GM12878 (cell line): ENCODE measurements around the gene TCF7. TPM values are rescaled to one million over a fixed set of nuclear protein-coding genes. Genes with fewer than 3 reads are reported as not detected.

Experiments used
- ATAC-seq: fragments of 200-7000 bp; cut with Tn5 transposase; 3 replicates; pipeline ENCODE4 v1.9.1; 2020; ENCODE audit warnings: mild to moderate bottlenecking, moderate library complexity
- BruUV-seq: library from RNA; stranded (reverse); fragments of 400-500 nt; replicated peaks from 2 replicates; lab custom pipeline; 2021; lab: Mats Ljungman, UMichigan
- CTCF ChIA-PET: fragments of 300-600 bp; sonication (Branson Sonifier 250); formaldehyde crosslinking; extraction: SDS; loops from one replicate; lab custom pipeline; 2021; ENCODE audit warnings: inconsistent platforms; lab: Yijun Ruan, JAX
- POLR2A ChIA-PET: fragments of 350-600 bp; formaldehyde crosslinking; extraction: SDS; loops from one replicate; lab custom pipeline; 2021; ENCODE audit warnings: inconsistent platforms; lab: Charles Lee
- RAD21 ChIA-PET: fragments of 300-600 bp; sonication (Branson Sonifier 250); formaldehyde crosslinking; loops from one replicate; lab custom pipeline; 2023; ENCODE audit warnings: antibody characterized with exemption; ENCODE audit not compliant: unreplicated experiment; lab: Charles Lee
- SMC1A ChIA-PET: fragments of 300-600 bp; sonication (Branson Sonifier 250); formaldehyde crosslinking; loops from one replicate; lab custom pipeline; 2023; ENCODE audit not compliant: unreplicated experiment, uncharacterized antibody; lab: Charles Lee
- DNase-seq: peaks from one replicate; pipeline ENCODE4 v3.0.0-alpha.2; 2011; ENCODE audit warnings: low read depth, low spot score
- FAIRE-seq: peaks from 3 replicates; lab custom pipeline; 2011; peaks lifted over from hg19 to GRCh38; lab: Jason Lieb, UNC
- H2AFZ ChIP-seq: 2 replicates; pipeline ENCODE4 v1.6.0; 2011; ENCODE audit warnings: low read depth, low read length, control low read depth; ENCODE audit not compliant: control insufficient read depth
- H3K27ac ChIP-seq: 2 replicates; pipeline ENCODE4 v1.5.1; 2011; ENCODE audit warnings: control low read depth; ENCODE audit not compliant: control insufficient read depth, insufficient read depth
- H3K27me3 ChIP-seq, 2 experiments: replicated peaks in 1 of 2; 2 replicates each; pipeline versions ENCODE4 v1.6.0 to v1.6.1; 2011; ENCODE audit warnings: low read length in 1 of 2; ENCODE audit not compliant: control insufficient read depth in 2 of 2, insufficient read depth in 2 of 2
- H3K36me3 ChIP-seq, 2 experiments: 2 replicates each; pipeline ENCODE4 v1.5.1; 2011; ENCODE audit warnings: low read length in 1 of 2; ENCODE audit not compliant: control insufficient read depth in 2 of 2, insufficient read depth in 2 of 2
- H3K4me1 ChIP-seq: 2 replicates; pipeline ENCODE4 v1.6.1; 2011; ENCODE audit warnings: mild to moderate bottlenecking, low read length, moderate library complexity, mixed read lengths; ENCODE audit not compliant: control insufficient read depth, insufficient read depth
- H3K4me2 ChIP-seq: 2 replicates; pipeline ENCODE4 v1.6.0; 2011; ENCODE audit warnings: control low read depth; ENCODE audit not compliant: control insufficient read depth, insufficient read depth
- H3K4me3 ChIP-seq: fragments of 200-600 bp; sonication (generic); 2 replicates; pipeline ENCODE4 v1.5.1; 2016
- H3K79me2 ChIP-seq: 2 replicates; pipeline ENCODE4 v1.6.0; 2011; ENCODE audit warnings: low read length; ENCODE audit not compliant: control insufficient read depth, insufficient read depth
- H3K9ac ChIP-seq: 2 replicates; pipeline ENCODE4 v1.8.0; 2011; ENCODE audit warnings: low read length, control low read depth, mixed read lengths; ENCODE audit not compliant: control insufficient read depth, insufficient read depth
- H3K9me3 ChIP-seq: replicated peaks from 3 replicates; pipeline ENCODE4 v1.5.1; 2011; ENCODE audit warnings: mild to moderate bottlenecking, low read length; ENCODE audit not compliant: control insufficient read depth, insufficient read depth
- H4K20me1 ChIP-seq: 2 replicates; pipeline ENCODE4 v1.6.0; 2011; ENCODE audit not compliant: control insufficient read depth, insufficient read depth
- ATF7 ChIP-seq: fragments of 450-650 bp; IDR thresholded peaks from 2 replicates; pipeline ENCODE4 v1.6.1; 2016; ENCODE audit warnings: low read depth, mild to moderate bottlenecking
- HSF1 ChIP-seq: fragments of 150-350 bp; IDR thresholded peaks from 2 replicates; pipeline ENCODE4 v1.6.1; 2014; ENCODE audit warnings: mild to moderate bottlenecking, low read depth, low read length
- IKZF1 ChIP-seq: fragments of 450-650 bp; conservative IDR thresholded peaks from 2 replicates; pipeline ENCODE4 v1.6.1; 2017; ENCODE audit warnings: antibody characterized with exemption, mild to moderate bottlenecking
- NRF1 ChIP-seq: conservative IDR thresholded peaks from 2 replicates; pipeline ENCODE4 v1.6.1; 2011; ENCODE audit warnings: mild to moderate bottlenecking, low read depth, low read length, improper control_type of control experiment
- PRDM15 ChIP-seq: fragments of 450-650 bp; formaldehyde crosslinking; IDR thresholded peaks from 2 replicates; pipeline ENCODE4 v1.4.0; 2020; ENCODE audit warnings: mild to moderate bottlenecking, moderate library complexity
- ZNF207 ChIP-seq: fragments of 450-650 bp; IDR thresholded peaks from 2 replicates; pipeline ENCODE4 v1.6.1; 2014; ENCODE audit warnings: antibody characterized with exemption, mild to moderate bottlenecking, borderline replicate concordance
- ZNF217 ChIP-seq: fragments of 450-650 bp; IDR thresholded peaks from 2 replicates; pipeline ENCODE4 v1.6.1; 2017; ENCODE audit warnings: antibody characterized with exemption, mild to moderate bottlenecking
- WGBS: methylation state at CpG from one replicate; pipeline ENCODE4 v1.1.6; 2016; ENCODE audit warnings: low lambda C conversion rate; ENCODE audit not compliant: insufficient replicate concordance, insufficient coverage; ENCODE audit errors: missing lambda C conversion rate; 5-methylcytosine and 5-hydroxymethylcytosine counted together
- in situ Hi-C: fragments of 300-500 bp; cut with MboI; formaldehyde crosslinking; loops from 9 replicates; pipeline ENCODE4 v1.14.3; 2018; ENCODE audit warnings: mixed read lengths
- intact Hi-C: fragments of 100-400 bp; cut with micrococcal nuclease; formaldehyde crosslinking; loops from one replicate; pipeline ENCODE4 v1.14.2; 2022; ENCODE audit not compliant: unreplicated experiment
- polyA plus RNA-seq, 11 experiments: library from polyadenylated mRNA; depleted of rRNA in 4 of 11; unstranded in 6 of 11; stranded (reverse) in 5 of 11; fragments of >200 nt; fragmentation: Nextera tagmentation in 4 of 11; fragmentation: Illumina TruSeq in 1 of 11; extraction: Ambion mirVana in 4 of 11; extraction: Trizol in 1 of 11; gene quantifications; 1 replicate in 1 of 11; 2 replicates in 10 of 11; pipeline versions ENCODE4 v1.2.1 to v1.2.3, GENCODE V29; 2011 to 2016; ENCODE audit warnings: inconsistent platforms in 2 of 11, missing spikeins in 2 of 11, low read depth in 1 of 11
- total RNA-seq, 4 experiments: library from RNA; depleted of rRNA in 3 of 4; stranded (reverse); fragments of >200 nt in 3 of 4; fragmentation: Illumina TruSeq in 1 of 4; extraction: Trizol in 1 of 4; gene quantifications; 2 replicates each; pipeline versions ENCODE4 v1.2.1 to v1.2.3, GENCODE V29; 2013 to 2021
- TF ChIP-seq, protein P1 (sequence below): IDR thresholded peaks from 2 replicates; pipeline ENCODE4 v1.6.1; 2012; ENCODE audit warnings: low read length, inconsistent platforms

TCF7 gene
- total and polyA plus RNA-seq, 10 of the 15 experiments (the other 5 are each of a cell fraction or from before 2014, with no cell fraction given) = 10.0 to 60.2 (median 23.6) TPM

DNA sequence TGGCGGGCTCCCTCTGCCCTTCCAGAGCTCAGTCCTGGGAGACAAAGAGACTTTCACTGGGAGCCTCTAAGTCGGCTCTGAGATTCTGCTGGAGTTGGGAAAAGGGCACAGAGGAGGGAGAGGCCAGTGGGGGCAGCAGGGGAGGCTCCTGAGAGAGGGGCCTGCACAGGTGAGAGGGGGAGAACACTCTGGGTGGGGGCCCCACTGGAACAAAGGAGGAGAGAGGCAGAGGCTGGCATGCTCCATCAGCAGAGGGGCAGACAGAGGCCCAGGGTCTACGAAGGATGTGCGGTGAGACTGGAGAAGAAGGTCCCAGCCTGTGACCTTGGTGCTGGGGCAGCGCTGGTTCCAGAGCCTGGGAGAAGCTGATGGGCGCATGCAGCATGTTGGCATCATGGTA is 8.9 kb downstream of the TCF7 start:
- WGBS = 82% methylated on average over 6 of the region's 6 CpGs
- intact Hi-C loops = no loop called here
- H3K27me3 ChIP-seq = no peaks in the 10 kb centered on the region
- SMC1A ChIA-PET = interaction anchor here (2.4 to 7.6 kb wide), 3 partner anchors 16 to 83 kb away, joined by 12 to 76 read pairs (median 14); no protein-coding TSS in a partner anchor
- no peak overlapping the region for H3K4me3 ChIP-seq
- no peak overlapping the region for H2AFZ ChIP-seq
- peaks cover 57% of the 10 kb centered on the region for H3K4me1 ChIP-seq
- no peak overlapping the region for H3K4me2 ChIP-seq
- DNase-seq (no peak), ATAC-seq (no peak), FAIRE-seq (no peak)
- no peak overlapping the region for H3K27ac ChIP-seq
- H3K36me3 ChIP-seq = peaks cover under 1 to 5% of the 10 kb centered on the region in 2 experiments; a peak in 3 of 4 replicates
- CTCF ChIA-PET = interaction anchor here (1.3 to 12.1 kb wide), 5 partner anchors 12 to 82 kb away, joined by 6 to 184 read pairs (median 76); no protein-coding TSS in a partner anchor
- BruUV-seq = no TSS peak
- POLR2A ChIA-PET = interaction anchor here (0.5 to 19.5 kb wide), 6 partner anchors 9 to 231 kb away, joined by 3 to 291 read pairs (median 5); partner anchors contain the start of genes PPP2CA and TCF7
- no peaks in the 10 kb centered on the region for H3K9me3 ChIP-seq
- peaks cover 12% of the 10 kb centered on the region for H3K79me2 ChIP-seq
- no peaks in the 10 kb centered on the region for H4K20me1 ChIP-seq
- H3K9ac ChIP-seq = no peak overlapping the region
- RAD21 ChIA-PET = interaction anchor here (0.6 to 8.7 kb wide), 4 partner anchors 10 to 52 kb away, joined by 3 to 128 read pairs (median 47); partner anchors contain the start of gene TCF7
- TF ChIP-seq, protein P1, sequence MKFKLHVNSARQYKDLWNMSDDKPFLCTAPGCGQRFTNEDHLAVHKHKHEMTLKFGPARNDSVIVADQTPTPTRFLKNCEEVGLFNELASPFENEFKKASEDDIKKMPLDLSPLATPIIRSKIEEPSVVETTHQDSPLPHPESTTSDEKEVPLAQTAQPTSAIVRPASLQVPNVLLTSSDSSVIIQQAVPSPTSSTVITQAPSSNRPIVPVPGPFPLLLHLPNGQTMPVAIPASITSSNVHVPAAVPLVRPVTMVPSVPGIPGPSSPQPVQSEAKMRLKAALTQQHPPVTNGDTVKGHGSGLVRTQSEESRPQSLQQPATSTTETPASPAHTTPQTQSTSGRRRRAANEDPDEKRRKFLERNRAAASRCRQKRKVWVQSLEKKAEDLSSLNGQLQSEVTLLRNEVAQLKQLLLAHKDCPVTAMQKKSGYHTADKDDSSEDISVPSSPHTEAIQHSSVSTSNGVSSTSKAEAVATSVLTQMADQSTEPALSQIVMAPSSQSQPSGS = no peak
- TF ChIP-seq IKZF1 (no peak), HSF1 (no peak), PRDM15 (no peak), ZNF217 (no peak), ZNF207 (no peak), ATF7 (no peak), NRF1 (no peak)
- in situ Hi-C loops = no loop called here
